Nucleus accumbens (tissue), 56 donors: ENCODE data around the gene ATP4B.

Source experiments
- DNase-seq, 56 donors: peaks; one replicate each; lab custom pipeline; 2025; lab: John Stamatoyannopoulos, UW

The ATP4B gene

DNA sequence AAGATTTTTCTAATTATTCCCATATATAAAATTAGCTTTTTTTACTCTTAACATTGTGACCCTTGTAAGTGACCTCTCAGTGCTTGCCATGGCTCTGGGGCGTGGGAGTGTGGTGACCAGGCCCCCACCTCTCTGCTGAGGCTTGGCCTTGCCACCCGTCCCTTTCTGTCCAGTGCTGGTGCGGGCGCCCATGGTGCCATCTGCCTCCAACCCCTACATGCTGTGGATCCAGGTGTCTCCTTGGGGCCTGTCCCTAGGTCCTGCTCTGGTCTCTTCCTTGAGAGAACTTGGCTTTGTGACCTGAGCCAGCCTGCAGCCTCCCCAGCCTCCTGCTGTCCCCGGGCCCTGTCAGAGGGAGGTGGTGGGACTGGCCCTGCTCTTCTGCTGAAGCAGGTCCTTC is 46.0 kb downstream of the ATP4B start:
- DNase-seq, result no peak

DNA sequence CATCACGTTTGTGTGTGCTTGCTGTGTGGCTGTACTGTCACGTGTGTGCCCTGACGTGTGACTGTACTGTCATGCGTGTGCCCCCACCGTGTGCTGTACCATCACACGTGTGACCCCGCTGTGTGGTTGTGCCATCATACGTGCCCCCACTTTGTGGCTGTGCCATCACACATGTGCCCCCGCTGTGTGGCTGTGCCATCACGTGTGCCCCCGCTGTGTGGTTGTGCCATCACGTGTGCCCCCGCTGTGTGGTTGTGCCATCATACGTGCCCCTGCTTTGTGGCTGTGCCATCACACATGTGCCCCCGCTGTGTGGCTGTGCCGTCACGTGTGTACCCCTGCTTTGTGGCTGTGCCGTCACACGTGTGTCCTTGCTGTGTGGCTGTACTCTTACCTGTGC is 47.7 kb downstream of the ATP4B start:
- DNase-seq, result no peak

DNA sequence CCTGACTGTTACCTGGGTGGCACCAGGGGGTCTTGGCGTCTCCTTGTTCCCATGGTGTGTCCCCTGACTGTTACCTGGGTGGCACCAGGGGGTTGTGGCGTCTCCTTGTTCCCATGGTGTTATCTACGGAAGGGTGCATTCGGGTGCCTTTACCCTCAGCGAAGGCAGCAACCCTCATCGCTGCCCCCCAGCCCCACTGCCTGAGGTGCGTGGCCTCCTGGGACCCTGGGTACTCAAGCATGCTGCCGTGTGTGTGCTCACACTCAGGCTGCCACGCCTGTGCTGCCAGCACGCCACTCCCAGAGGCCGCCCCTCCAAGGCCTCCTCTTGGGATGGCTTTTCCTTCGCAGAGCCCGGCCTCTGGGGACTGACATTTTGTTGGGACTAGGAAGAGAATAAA is 48.4 kb downstream of the ATP4B start:
- no peak for DNase-seq

DNA sequence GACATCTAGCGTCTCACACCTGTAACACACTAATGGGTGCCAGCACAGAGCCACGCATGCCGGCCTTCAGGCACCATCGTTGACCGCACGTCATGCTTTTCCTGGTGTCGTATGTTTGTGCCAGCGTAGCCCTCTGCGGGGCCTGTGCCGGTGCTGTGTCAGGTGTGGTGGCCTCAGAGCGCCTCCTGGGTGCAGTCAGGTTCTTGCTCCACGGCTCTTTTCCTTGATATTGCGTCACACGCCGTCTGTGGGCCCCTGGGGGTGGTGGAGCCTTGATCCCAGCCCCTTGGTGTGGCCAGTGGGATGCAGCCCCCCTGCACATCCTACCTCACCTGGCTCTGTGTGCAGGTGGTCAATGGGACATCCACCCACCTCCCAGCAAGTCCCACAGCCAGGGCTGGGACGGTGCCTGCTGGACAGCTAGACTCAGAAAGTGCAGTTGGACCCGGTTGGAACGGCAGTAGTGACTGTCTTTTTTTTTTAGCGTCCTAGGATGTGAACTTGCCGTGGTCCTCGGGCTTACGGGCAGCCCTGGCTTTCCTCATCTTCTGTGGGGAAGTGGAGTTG is 48.9 kb downstream of the ATP4B start:
- no peak for DNase-seq

DNA sequence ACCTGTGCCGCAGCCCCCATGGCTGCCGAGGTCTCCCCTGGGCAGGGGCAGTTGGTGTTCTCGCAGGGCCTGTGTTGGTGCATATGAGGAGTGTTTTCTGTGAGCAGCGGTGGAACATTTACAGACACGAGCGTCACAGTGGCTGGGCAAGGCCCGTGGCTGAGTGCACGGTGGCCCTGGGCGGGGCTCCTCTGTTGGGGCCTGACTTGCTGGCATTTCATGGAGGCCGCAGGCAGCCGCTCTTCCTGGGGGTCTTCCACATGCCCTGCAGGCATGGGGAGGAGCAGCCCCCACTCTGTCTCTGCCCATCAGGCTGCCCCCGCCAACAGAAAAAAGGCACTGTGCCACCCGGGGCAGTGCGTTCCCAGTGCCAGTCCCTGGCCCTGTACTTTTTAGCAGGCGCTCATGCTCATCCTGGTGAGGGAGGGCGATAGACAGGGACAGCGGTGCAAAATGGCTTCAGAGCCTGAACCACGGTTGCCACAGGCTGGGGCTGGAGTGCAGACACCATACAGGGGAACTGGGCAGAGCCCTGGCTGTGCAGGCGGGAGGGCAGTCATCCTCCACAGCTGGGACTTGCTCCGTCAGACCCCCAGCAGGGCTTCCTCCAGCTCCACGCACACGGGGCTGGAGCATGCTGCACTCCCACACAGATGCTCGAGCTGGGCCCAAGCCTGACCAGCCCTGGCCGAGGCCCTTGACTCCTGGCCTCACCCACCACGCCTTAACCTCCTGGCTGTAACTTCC is 49.9 kb downstream of the ATP4B start:
- DNase-seq, result no peak

DNA sequence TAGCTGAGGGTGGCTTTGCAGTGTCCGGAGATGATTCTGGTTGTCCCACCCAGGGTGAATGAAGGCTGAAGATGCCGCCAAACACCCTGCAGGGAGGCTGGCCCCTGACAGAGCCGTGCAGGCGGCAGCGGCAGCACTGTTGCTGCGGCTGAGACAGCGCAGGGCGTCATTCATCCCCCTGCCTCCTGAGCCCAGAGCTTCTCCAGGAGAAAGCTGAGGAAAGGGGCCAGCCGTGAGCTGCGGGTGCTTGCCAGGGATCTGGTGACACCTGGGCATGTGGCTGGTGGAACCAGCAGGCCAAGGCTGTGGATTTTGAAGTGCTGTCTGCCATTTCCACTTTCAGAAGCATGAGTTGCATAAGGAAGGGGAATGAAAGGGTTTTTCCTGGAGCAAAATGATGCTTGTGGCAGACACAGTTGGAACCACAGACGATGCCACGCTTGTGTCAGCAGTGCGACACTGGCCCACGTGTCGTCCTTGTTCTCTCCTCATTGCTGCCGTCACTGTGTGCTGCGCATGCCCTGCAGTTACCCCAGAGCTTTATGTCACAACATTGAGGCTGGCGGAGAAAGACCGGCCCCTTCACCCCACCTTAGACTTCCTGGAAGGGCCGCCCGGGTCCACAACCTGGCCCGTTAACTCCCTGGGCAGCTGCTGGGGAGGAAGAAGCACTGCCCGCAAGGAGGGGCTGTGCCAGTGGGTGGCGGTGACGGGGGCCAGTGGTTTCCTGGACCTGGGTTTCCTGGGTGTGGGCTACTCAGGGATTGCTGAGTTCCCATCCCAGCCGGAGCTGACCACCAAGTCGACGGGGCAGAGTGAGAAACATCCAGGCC is 50.7 kb downstream of the ATP4B start:
- peak in 5 of 56 donors; percentile 4 to 46 (median 17) for DNase-seq

DNA sequence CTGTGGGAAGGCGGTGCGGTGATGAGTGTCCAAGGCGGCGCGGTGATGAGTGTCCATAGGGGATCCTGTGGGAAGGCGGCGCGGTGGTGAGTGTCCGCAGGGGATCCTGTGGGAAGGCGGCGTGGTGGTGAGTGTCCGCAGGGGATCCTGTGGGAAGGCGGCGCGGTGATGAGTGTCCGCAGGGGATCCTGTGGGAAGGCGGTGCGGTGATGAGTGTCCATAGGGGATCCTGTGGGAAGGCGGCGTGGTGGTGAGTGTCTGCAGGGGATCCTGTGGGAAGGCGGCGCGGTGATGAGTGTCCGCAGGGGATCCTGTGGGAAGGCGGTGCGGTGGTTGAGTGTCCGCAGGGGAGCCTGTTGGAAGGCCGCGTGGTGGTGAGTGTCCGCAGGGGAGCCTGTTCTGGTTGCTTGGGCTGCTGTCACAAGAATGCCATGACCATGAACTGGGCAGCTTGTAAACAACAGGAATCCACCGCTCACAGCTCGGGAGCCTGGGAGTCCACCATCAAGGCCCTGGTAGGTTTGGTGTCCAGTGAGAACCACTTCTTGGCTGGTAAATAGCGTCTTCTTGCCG is 52.0 kb downstream of the ATP4B start:
- no peak for DNase-seq

DNA sequence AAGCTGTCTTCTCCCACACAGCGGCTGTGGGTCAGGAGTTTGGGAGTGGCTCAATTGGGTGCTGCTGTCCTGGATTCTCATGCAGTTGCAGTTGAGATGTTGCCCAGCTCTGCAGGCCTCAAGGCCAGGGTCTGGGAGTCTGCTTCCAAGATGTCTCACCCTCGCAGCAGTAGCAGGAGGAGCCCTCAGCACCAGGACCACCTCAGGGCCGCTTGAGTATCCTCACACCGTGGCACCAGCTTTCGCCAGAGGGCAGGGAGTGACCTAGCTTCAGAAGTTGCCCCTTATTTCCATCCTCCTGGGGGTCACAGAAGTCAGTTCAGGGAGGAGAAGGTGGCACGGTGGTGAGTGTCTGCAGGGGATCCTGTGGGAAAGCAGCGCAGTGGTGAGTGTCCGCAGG is 52.5 kb downstream of the ATP4B start:
- no peak for DNase-seq

DNA sequence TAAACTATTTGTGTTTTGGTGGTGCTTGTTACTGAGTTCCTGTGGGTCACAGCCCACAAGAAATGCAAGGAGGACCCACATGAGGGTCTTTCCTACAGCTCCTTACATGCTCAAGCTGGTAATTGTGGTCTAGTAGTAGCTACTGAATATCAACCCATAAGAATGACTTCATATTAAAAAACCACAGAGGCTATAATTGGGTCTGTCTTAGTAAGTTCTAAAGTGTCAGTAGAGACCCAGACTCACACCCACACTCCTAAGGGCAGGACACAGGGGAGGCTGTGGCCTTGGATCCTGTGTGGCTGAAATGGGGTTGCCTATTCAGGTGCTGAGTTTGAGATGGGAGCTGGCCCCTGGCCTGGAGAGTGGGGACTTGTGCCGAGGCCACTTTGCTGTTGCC is 53.8 kb downstream of the ATP4B start:
- DNase-seq, result no peak

DNA sequence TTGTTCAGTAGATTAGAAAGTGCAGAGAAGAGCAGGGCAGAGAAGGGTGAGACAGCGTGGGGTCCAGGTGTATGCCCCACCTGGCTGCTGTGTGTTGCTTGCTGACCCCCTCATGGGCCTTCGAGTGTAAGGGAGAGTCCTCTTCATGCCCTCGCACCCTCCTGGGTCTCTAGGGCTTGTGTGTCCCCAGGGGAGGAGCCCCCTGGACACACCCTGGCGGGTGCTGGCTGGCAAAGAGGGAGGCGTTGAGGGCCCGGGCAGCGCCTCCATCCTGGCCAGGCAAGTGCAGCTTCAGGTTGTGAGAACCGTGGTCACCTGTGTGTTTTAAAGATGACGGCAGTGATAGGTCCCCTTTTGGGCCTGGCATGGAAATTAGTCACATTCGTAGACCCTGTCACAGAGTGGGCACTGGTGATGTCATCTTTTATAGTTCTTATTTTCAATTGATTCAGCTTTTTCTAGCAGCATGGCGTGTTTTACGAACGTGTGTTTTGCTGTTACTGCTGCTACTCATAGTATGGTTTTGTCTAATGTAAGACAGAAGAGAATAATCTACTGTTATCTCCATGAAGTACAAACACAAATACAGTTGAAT is 54.8 kb downstream of the ATP4B start:
- no peak for DNase-seq

DNA sequence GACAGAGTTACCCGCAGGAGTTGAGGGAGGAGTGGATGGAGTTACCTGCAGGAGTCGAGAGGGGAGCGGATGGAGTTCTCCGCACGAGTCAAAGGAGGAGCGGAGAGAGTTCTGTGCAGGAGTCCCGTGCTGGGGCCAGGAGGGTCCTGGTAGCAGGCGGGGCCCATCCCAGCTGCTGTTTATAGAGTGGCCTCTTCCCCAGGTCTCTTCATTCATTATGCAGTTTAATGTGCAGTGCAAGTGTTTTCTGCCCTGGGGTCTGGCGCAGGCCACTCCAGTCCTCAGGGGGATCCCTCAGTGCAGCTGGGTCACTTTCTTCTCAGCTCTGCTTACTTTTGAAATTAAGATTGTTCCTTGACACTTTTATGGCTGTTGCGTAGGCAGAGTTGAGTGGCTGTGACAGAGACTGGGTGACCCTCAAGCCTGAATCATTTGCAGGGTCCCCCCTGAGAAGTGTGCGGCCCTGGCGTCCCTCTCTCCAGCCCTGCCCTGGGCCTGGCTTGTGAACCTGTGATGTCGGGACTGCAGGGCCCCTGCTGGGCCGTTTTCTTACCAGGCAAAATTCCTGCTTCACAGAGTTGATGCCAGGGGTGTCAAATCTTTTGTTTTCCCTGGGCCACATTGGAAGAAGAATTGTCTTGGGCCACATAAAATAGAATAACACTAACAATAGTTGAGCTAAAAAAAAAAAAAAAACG is 55.6 kb downstream of the ATP4B start:
- DNase-seq, result no peak

DNA sequence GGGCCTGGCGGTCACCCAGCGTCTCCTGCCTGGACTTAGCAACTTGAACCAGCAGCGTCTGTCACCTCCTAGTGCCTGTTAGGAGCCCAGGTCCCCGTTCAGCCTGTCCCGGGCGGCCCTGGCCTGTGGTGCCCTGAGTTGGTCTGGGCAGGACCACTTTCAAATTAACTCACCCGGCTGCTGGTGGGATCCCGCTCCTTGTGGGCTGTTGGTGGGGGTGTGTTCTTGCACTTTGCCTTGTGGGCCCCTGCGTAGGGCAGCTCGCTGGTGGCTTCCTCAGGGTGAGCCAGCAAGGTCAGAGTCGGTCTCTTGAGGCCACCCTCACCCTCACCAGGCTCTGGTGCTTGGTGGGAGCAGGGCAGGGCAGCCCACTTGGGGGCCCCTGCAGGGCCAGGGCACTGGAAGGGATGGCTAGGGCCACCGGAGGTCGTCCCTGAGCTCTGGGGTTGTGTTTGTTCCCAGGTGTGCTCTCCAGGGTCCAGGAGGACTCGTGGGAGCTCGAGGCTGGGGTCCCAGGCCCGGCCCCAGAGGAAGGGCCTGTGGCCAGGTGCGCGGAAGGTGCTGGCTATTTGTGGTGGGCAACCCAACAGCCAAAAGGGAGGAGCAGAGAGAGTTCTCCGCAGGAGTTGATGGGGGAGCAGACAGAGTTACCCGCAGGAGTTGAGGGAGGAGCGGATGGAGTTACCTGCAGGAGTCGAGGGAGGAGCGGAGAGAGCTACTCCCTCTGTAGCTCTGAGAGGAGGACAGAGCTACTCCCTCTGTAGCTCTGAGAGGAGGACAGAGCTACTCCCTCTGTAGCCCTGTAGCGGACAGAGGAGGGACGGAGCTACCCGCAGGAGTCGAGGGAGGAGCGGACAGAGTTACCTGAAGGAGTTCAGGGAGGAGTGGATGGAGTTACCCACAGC is 56.6 kb downstream of the ATP4B start:
- no peak for DNase-seq

DNA sequence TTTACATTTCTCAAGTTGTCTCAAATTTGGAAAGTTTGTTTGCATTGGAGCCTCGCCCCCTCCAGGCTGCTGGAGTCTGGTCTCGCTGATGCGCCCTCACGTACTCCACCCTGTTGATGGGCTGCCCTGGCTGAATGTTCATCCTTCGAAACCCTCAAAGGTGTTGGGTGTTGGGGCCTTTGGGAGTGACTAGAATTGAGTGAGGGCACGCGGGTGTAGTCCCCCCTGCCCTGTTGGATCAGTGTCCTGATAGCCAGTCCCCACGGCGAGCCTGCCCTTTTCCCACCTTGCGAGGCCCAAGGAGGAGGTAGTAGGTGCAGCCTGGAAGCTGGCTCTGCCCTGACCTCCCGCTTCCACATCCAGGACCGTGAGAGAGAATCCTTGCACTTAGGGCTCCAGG is 58.6 kb downstream of the ATP4B start:
- DNase-seq, result no peak
